Upper lobe of left lung (tissue), 4 donors: Measurements from ENCODE around the gene BFAR.

ENCODE experiments used
- CTCF ChIP-seq, 6 experiments: fragments of 450-650 bp in 4 of 6; fragments of 200-600 bp in 2 of 6; sonication (generic) in 2 of 6; IDR thresholded peaks; one replicate each; pipeline ENCODE4 v1.5.1; 2016 to 2019; ENCODE audit warnings: antibody characterized with exemption in 6 of 6
- POLR2A ChIP-seq, 4 donors: fragments of 450-650 bp; IDR thresholded peaks; one replicate each; pipeline ENCODE4 v1.5.1; 2016 to 2017; ENCODE audit warnings: antibody characterized with exemption in 4 of 4, mild to moderate bottlenecking in 2 of 4

- TF ChIP-seq CTCF (IDR thresholded peaks at IDR 0.05) = no peak
- no peak for TF ChIP-seq POLR2A (IDR thresholded peaks at IDR 0.05)
Observed at GRCh38 chr16:14676633-14677032, 43.9 kb downstream of the BFAR start.
